ENCODE measurements around the gene PIBF1. TPM values are rescaled to one million over a fixed set of nuclear protein-coding genes. Genes with fewer than 3 reads are reported as not detected.

PIBF1 gene
- total RNA-seq, 3 donors from 2014 or later = 22.2 to 39.7 (median 26.5) TPM

DNA sequence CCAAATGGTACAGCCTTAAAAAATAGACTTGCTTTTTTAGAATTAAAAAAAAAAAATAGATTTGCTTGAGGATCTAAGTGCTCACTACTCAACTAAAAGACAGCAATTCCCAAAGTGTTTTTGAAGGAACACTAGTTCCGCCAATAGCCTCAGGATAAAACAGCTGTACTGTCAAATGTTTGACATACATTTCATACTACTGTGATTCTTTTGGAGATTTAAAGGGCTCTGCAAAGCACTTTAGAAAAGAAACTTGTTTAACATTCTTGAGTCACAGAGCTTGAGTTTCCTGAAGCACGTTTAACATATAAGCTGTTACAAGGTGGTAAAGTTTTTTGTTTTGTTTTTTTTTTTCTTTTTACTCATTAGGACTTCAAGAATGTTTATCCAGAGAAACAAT is 253.7 kb downstream of the PIBF1 start:
- no peak overlapping the region for H3K4me3 ChIP-seq
- no peaks in the 10 kb centered on the region for H3K36me3 ChIP-seq
- intact Hi-C loops (cut with DNase I; ENCODE audit: low total_unique reads) = no loop called here
- H3K4me1 ChIP-seq = no peaks in the 10 kb centered on the region
- no peak for DNase-seq (ENCODE audit: low spot score in 2 of 2)
- no peaks in the 10 kb centered on the region for H3K9me3 ChIP-seq
- no peak for TF ChIP-seq POLR2AphosphoS5 (IDR thresholded peaks at IDR 0.05)
- TF ChIP-seq POLR2A (IDR thresholded peaks at IDR 0.05) = no peak
- TF ChIP-seq, protein P1, sequence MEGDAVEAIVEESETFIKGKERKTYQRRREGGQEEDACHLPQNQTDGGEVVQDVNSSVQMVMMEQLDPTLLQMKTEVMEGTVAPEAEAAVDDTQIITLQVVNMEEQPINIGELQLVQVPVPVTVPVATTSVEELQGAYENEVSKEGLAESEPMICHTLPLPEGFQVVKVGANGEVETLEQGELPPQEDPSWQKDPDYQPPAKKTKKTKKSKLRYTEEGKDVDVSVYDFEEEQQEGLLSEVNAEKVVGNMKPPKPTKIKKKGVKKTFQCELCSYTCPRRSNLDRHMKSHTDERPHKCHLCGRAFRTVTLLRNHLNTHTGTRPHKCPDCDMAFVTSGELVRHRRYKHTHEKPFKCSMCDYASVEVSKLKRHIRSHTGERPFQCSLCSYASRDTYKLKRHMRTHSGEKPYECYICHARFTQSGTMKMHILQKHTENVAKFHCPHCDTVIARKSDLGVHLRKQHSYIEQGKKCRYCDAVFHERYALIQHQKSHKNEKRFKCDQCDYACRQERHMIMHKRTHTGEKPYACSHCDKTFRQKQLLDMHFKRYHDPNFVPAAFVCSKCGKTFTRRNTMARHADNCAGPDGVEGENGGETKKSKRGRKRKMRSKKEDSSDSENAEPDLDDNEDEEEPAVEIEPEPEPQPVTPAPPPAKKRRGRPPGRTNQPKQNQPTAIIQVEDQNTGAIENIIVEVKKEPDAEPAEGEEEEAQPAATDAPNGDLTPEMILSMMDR (IDR thresholded peaks at IDR 0.05) = no peak
- H3K27ac ChIP-seq = no peak overlapping the region
- H3K27me3 ChIP-seq = no peaks in the 10 kb centered on the region

DNA sequence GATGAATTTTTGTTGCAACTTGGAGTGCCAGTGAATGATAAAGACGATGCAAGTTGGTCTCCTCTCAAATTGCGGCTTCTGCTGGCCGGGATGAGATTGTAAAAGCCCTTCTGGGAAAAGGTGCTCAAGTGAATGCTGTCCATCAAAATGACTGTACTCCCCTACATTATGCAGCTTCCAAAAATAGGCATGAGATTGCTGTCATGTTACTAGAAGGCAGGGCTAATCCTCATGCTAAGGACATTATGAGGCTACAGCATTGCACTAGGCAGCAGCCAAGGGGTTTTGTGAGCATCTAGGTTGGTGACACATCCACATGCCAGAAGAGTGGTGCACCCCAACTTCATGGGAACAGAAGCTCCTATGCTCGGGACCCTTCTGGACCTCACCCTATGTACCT is 254.6 kb downstream of the PIBF1 start:
- Histone ChIP-seq H3K36me3 (no peaks in the 10 kb centered on the region), H3K4me3 (no peak overlapping the region), H3K27me3 (no peaks in the 10 kb centered on the region), H3K9me3 (no peaks in the 10 kb centered on the region), H3K4me1 (no peaks in the 10 kb centered on the region), H3K27ac (no peak overlapping the region)
- DNase-seq (ENCODE audit: low spot score in 2 of 2) = no peak
- TF ChIP-seq, protein P1 (IDR thresholded peaks at IDR 0.05) = no peak
- TF ChIP-seq POLR2A (IDR thresholded peaks at IDR 0.05) = no peak
- no peak for TF ChIP-seq POLR2AphosphoS5 (IDR thresholded peaks at IDR 0.05)
- intact Hi-C loops (cut with DNase I; ENCODE audit: low total_unique reads) = no loop called here

DNA sequence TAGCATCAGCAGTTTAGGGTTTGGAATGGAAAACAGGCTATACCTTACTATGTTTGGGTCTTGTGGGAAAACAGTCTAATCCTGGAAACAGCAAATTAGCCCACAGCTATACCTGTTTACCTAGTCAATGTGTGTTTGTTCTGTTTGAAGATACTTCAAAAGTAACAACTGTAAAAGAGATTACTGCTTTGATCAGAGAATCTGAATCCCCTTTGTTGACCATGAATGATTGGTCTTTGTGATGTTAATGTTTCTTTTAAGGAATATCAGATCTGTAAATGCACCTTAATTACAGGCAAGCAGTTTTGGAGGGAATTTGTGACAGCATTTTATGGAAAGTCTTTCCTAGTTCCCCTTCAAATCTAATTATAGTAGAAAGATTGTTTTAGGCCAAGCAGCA is 256.1 kb downstream of the PIBF1 start:
- no peak overlapping the region for H3K4me3 ChIP-seq
- no peaks in the 10 kb centered on the region for H3K36me3 ChIP-seq
- H3K27ac ChIP-seq = no peak overlapping the region
- H3K27me3 ChIP-seq = no peaks in the 10 kb centered on the region
- H3K9me3 ChIP-seq = no peaks in the 10 kb centered on the region
- intact Hi-C loops (cut with DNase I; ENCODE audit: low total_unique reads) = no loop called here
- TF ChIP-seq, protein P1 (IDR thresholded peaks at IDR 0.05) = no peak
- TF ChIP-seq POLR2A (IDR thresholded peaks at IDR 0.05) = no peak
- no peak for TF ChIP-seq POLR2AphosphoS5 (IDR thresholded peaks at IDR 0.05)
- H3K4me1 ChIP-seq = no peaks in the 10 kb centered on the region
- DNase-seq (ENCODE audit: low spot score in 2 of 2) = no peak

DNA sequence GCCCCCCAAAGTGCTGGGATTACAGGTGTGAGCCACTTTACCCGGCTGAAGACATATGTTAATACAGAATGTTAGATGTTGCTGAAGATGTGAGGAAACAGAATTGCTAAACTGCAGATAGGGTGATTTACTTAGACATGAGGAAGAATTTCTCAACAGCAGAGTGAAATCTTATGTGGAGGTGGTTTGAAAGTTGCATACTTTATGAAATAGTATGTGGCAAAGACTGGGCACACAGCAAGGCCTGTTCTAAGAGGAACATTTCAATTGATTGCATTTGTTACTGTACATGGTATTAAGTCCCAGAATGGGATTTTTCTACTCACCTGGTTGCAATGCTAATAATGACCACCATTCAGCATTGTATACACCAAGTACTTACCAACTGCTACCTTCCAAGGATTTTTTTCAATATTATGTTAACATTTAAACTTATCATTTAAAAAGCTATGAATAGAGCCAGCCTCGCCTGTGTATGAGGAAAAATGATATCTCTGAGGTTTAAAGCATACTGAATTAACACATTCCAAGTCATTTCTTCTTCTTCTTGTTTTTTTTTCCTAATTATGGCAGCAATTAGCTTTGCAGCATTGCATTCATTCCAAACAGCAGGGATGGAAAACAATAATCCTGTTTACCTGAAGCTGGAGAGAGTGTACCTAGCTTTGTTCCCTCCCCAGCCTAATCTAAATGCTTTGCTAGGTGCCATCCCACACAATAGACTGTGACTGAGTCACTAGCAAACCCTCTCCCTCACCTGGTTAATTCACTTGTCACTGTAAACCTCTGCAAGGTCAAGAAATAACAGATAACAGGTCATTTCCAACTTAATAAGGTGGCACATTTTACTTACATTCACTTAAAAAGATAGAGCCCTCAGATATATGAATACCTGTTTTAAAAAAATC is 257.5 kb downstream of the PIBF1 start:
- no peaks in the 10 kb centered on the region for H3K36me3 ChIP-seq
- no peaks in the 10 kb centered on the region for H3K27me3 ChIP-seq
- DNase-seq (ENCODE audit: low spot score in 2 of 2) = no peak
- intact Hi-C loops (cut with DNase I; ENCODE audit: low total_unique reads) = no loop called here
- H3K4me3 ChIP-seq = no peak overlapping the region
- TF ChIP-seq, protein P1 (IDR thresholded peaks at IDR 0.05) = no peak
- TF ChIP-seq POLR2AphosphoS5 (IDR thresholded peaks at IDR 0.05) (no peak), POLR2A (IDR thresholded peaks at IDR 0.05) (no peak)
- H3K27ac ChIP-seq = no peak overlapping the region
- H3K9me3 ChIP-seq = no peaks in the 10 kb centered on the region
- no peaks in the 10 kb centered on the region for H3K4me1 ChIP-seq

DNA sequence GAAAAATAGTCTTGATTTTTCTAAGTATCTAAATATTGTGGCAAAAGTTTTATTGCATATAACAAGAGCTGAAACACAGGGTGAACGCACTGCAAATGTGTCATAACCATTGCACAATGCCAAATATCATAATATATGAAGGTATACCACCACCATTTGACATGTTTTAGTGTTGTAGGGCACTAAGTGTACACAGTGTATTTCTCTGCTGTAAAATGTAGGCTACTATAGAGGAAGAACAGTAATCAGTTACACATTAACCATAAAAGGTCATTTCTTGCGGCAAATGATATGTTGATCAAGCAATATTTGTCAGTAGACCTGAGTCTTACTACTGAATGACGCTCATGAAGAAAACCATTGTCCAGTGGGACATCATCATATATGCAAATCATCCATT is 258.6 kb downstream of the PIBF1 start:
- no peak overlapping the region for H3K27ac ChIP-seq
- H3K4me3 ChIP-seq = no peak overlapping the region
- no peaks in the 10 kb centered on the region for H3K27me3 ChIP-seq
- no peaks in the 10 kb centered on the region for H3K9me3 ChIP-seq
- no peaks in the 10 kb centered on the region for H3K4me1 ChIP-seq
- intact Hi-C loops (cut with DNase I; ENCODE audit: low total_unique reads) = no loop called here
- no peaks in the 10 kb centered on the region for H3K36me3 ChIP-seq
- DNase-seq (ENCODE audit: low spot score in 2 of 2) = no peak
- TF ChIP-seq POLR2A (IDR thresholded peaks at IDR 0.05) = no peak
